SU-DHL-6 (cell line): ENCODE measurements around the gene HIVEP3.

Source experiments
- CTCF ChIP-seq: fragments of 200-600 bp; sonication (generic); IDR thresholded peaks from one replicate; pipeline ENCODE4 v1.5.1; 2017; ENCODE audit warnings: antibody characterized with exemption, mild to moderate bottlenecking, low read length, moderate library complexity; ENCODE audit not compliant: insufficient read depth, poor library complexity, severe bottlenecking
- EZH2phosphoT487 ChIP-seq: fragments of 200-600 bp; sonication (generic), shearing (Covaris generic); conservative IDR thresholded peaks from 2 replicates; pipeline ENCODE4 v1.6.1; 2018; ENCODE audit warnings: mild to moderate bottlenecking, antibody characterized with exemption, low read length, moderate library complexity, mixed read lengths

DNA sequence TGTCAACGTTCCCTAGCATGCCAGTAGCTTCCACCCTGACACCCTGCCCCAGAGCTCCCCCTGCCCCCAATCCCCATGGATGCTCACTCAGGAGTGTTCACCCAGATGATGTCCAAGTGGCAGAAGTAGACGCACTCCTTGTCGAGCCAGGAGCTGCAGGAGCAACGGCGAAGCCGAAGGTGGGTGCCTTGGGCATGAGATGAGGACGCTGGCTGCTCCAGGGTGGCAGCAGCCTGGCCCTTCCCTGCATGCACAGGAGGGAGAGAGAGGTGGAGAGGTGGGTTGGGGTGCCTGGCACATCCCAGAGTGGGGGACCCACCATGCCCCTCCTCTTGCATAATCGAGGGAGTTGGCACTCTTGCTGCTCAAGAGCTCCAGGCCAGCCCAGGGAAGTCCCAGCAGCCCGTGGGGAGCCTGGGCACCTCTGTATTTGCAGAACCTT lies 434.7 kb downstream of the HIVEP3 start:
- no peak for TF ChIP-seq CTCF
- TF ChIP-seq EZH2phosphoT487, result no peak
